Muscle of arm (tissue), 12 donors: ENCODE measurements around the gene CSGALNACT2. TPM values are rescaled to one million over a fixed set of nuclear protein-coding genes. Genes with fewer than 3 reads are reported as not detected.
"Not testable (repeated sequence)": the region's sequence is repeated elsewhere in the genome, so short reads cannot be mapped to it uniquely, and the experiment has no call there.

Experiments used
- DNase-seq: peaks from one replicate; pipeline ENCODE4 v3.0.0-alpha.2; 2013
- polyA plus RNA-seq, 12 donors: library from polyadenylated mRNA; unstranded; fragments of 120-200 nt; gene quantifications; one replicate each; pipeline ENCODE4 v1.2.1, GENCODE V29; 2013; ENCODE audit not compliant: insufficient read length in 12 of 12

Gene CSGALNACT2
- polyA plus RNA-seq, 12 donors = 21.1 to 41.0 (median 32.1) TPM; not detected in 1

- DNase-seq = no peak
These were observed 76.8 kb downstream of the CSGALNACT2 start for GRCh38 chr10:43214956-43215561.

GRCh38 chr10:43215758-43216455, 77.7 kb downstream of the CSGALNACT2 start:
- DNase-seq = no peak

- no peak for DNase-seq
These were observed 78.8 kb downstream of the CSGALNACT2 start for GRCh38 chr10:43216931-43217562.

GRCh38 chr10:43217563-43218205, 79.4 kb downstream of the CSGALNACT2 start:
- no peak for DNase-seq

- DNase-seq = no peak
These were observed 80.1 kb downstream of the CSGALNACT2 start for GRCh38 chr10:43218206-43218950.

- no peak for DNase-seq
These were observed 80.9 kb downstream of the CSGALNACT2 start for GRCh38 chr10:43218951-43219837.

- DNase-seq = no peak
These were observed 81.6 kb downstream of the CSGALNACT2 start for GRCh38 chr10:43219848-43220247.

GRCh38 chr10:43220251-43220650, 82.0 kb downstream of the CSGALNACT2 start:
- DNase-seq = not testable (repeated sequence)

- no peak for DNase-seq
These were observed 82.6 kb downstream of the CSGALNACT2 start for GRCh38 chr10:43220657-43221418.

GRCh38 chr10:43221419-43222209, 83.4 kb downstream of the CSGALNACT2 start:
- no peak for DNase-seq

- DNase-seq = no peak
These were observed 84.0 kb downstream of the CSGALNACT2 start for GRCh38 chr10:43222210-43222720.

GRCh38 chr10:43223056-43223455, 84.8 kb downstream of the CSGALNACT2 start:
- no peak for DNase-seq

- DNase-seq = no peak
These were observed 86.1 kb downstream of the CSGALNACT2 start for GRCh38 chr10:43224321-43224720.

GRCh38 chr10:43225004-43225786, 87.0 kb downstream of the CSGALNACT2 start:
- DNase-seq = no peak

GRCh38 chr10:43225787-43226153, 87.5 kb downstream of the CSGALNACT2 start:
- DNase-seq = no peak

- no peak for DNase-seq
These were observed 88.2 kb downstream of the CSGALNACT2 start for GRCh38 chr10:43226441-43226840.

GRCh38 chr10:43226851-43227845, 88.9 kb downstream of the CSGALNACT2 start:
- DNase-seq = no peak
